Stimulated activated CD8-positive, alpha-beta memory T cell treated with anti-CD3 and anti-CD28 coated beads, Interleukin-15, amount 100 ng/mL, for 1 hour (primary cell): Measurements from ENCODE around the gene SLC13A3.

Experiments
- DNase-seq: peaks from one replicate; pipeline ENCODE4 v3.0.0-alpha.2; 2020; ENCODE audit warnings: low read depth

The SLC13A3 gene

GRCh38 chr20:46523108-46523507 is 128.2 kb downstream of the SLC13A3 start:
- no peak for DNase-seq

GRCh38 chr20:46520976-46521579 is 130.2 kb downstream of the SLC13A3 start:
- DNase-seq: peak; percentile 11

DNA sequence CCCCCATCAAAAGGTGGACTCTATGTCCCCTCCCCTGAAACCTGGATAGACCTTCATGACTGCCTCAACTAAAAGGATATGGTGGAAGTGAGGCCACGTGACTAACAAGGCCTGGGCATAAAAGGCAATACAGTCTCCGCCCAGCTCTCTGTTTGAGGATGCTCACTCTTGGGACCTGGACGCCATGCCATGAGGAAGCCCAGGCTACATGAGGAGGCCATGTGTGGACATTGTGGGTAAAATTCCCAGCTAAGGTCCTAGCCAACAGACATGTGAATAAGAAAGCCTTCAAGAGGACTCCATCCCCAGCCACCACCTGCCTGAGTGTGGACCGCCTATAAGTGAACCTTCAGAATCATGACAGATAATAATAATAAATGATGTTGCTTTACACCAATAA is 130.7 kb downstream of the SLC13A3 start:
- DNase-seq: no peak

DNA sequence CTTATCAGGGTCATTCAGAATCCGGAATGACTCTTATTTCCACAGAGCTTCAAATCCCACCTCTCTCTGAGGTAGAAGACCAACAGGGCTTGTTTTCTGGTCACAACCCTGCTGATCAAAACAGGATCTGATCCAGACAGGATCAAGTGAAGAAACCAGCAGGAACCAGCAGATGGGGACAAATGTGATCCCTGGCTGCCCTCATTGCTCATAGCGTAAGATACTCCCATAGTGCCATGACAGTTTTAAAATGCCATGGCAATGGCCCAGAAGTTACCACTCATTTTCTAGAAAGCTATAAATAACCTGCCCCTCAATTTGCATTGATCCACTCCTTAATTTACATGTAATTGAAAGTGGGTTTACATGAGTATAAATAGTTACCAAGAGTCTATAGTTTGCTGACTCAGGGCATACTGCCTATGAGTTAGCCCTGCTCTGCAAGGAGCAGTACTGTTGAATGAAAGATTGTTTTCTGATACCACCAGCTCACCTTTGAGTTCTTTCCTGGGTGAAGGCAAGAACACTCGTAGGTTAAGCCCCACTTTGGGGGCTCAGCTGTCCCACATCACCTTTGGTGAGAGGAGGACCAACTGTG is 131.7 kb downstream of the SLC13A3 start:
- DNase-seq: no peak

DNA sequence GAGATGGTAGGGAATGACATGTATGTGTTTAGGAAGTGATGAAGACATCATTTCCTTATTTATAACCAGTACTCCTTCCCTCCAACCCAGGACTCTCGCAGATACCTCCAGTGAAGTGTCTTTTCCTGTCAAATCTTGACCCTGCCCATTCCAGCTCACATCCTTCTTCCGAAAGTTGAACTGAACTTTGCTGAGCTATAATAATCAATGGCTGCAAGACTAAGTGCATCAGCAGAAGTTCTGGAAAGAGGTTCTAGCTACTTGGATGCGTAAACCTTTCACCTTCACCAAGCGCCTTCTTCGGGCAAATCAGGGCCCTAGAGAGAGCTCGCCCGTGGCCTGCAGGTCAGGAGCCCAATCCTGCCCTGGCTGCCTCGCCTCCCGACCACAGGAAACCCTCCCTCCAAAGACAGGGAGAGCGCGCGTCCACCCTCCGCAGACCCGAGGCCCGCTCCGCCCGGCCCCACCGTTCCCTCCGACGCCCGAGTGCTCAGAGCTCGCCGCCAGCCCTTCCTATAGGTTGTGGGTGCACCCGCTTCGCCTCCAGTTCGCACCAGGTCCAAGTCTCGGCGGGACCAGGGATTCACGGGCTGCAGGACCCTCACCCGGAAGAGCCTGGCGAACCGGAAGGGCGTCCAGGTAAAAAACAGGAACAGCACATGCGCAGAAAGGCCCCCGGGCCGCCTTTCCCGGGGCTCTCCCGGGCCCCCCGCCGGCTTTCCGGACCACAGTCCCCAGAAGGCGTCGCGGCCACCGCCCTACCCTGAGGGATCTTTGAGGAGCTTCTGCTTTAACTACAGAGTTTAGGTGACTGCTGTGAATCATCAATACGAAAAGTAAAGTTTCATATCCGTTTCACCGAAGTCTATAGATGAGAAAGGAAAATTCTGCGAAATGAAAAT is 138.1 kb downstream of the SLC13A3 start, which contains the start of gene ZNF334:
Gene ZNF334 (minus strand): TSS at position 617 of the 902 bp plus-strand sequence. CDS start 1,457 bp downstream, outside the sequence.
- no peak for DNase-seq

GRCh38 chr20:46509523-46509922 is 141.7 kb downstream of the SLC13A3 start:
- no peak for DNase-seq
